Stimulated activated CD4-positive, alpha-beta T cell treated with anti-CD3 and anti-CD28 coated beads, Interleukin-12 subunit alpha, Interleukin-12 subunit beta, amount 100 ng/mL, for 48 hours (primary cell): Measurements from ENCODE around the gene GGT5.
A peak's percentile ranks its signal among the peaks of the same experiment; 100 is the strongest.
"Not testable (repeated sequence)": the region's sequence is repeated elsewhere in the genome, so short reads cannot be mapped to it uniquely, and the experiment has no call there.

ENCODE experiments used
- DNase-seq, 3 donors: peaks; one replicate each; pipeline ENCODE4 v3.0.0-alpha.2; 2020; ENCODE audit warnings: low read depth in 2 of 3, low spot score in 1 of 3

GGT5 gene

GRCh38 chr22:24264329-24264896 lies 19.5 kb upstream of the GGT5 start:
- DNase-seq, result not testable (repeated sequence)

- DNase-seq, result not testable (repeated sequence)
These were observed 18.6 kb upstream of the GGT5 start for GRCh38 chr22:24263479-24263878.

GRCh38 chr22:24262185-24262749 lies 17.4 kb upstream of the GGT5 start:
- DNase-seq, result not testable (repeated sequence)

GRCh38 chr22:24259459-24259858 lies 14.6 kb upstream of the GGT5 start:
- DNase-seq, result peak; percentile 47 to 60 (median 59)

- not testable (repeated sequence) for DNase-seq
These were observed 11.9 kb upstream of the GGT5 start for GRCh38 chr22:24256736-24257135.

- not testable (repeated sequence) for DNase-seq
These were observed 11.3 kb upstream of the GGT5 start for GRCh38 chr22:24256136-24256535.

- DNase-seq, result not testable (repeated sequence)
These were observed 8.2 kb upstream of the GGT5 start for GRCh38 chr22:24253126-24253525.

- not testable (repeated sequence) for DNase-seq
These were observed 6.4 kb upstream of the GGT5 start for GRCh38 chr22:24251286-24251685.

GRCh38 chr22:24249413-24249812 lies 4.5 kb upstream of the GGT5 start:
- not testable (repeated sequence) for DNase-seq

GRCh38 chr22:24248611-24249010 lies 3.7 kb upstream of the GGT5 start:
- not testable (repeated sequence) for DNase-seq

- peak in 1 of 3 donors; percentile 28 for DNase-seq
These were observed 2.9 kb upstream of the GGT5 start for GRCh38 chr22:24247564-24248344.

- no peak for DNase-seq
These were observed 2.2 kb upstream of the GGT5 start for GRCh38 chr22:24247011-24247507.

- DNase-seq, result not testable (repeated sequence)
These were observed 991 bp upstream of the GGT5 start for GRCh38 chr22:24245584-24246561.

GRCh38 chr22:24244144-24244787 lies 616 bp downstream of the GGT5 start:
- no peak for DNase-seq

GRCh38 chr22:24243417-24243816 lies 1.5 kb downstream of the GGT5 start:
- not testable (repeated sequence) for DNase-seq

- not testable (repeated sequence) for DNase-seq
These were observed 3.7 kb downstream of the GGT5 start for GRCh38 chr22:24240985-24241692.

- no peak for DNase-seq
These were observed 4.5 kb downstream of the GGT5 start for GRCh38 chr22:24240381-24240780.

GRCh38 chr22:24238101-24238694 lies 6.7 kb downstream of the GGT5 start:
- DNase-seq, result not testable (repeated sequence)

- no peak for DNase-seq
These were observed 8.2 kb downstream of the GGT5 start for GRCh38 chr22:24236656-24237055.
